Left ventricle myocardium inferior (tissue), 1 donor: ENCODE results near the gene STPG1. TPM values are rescaled to one million over a fixed set of nuclear protein-coding genes. Genes with fewer than 3 reads are reported as not detected.

Experiments
- DNase-seq: peaks from one replicate; pipeline ENCODE4 v3.0.0-alpha.2; 2020
- H3K27ac ChIP-seq: fragments of 200-600 bp; replicated peaks from 2 replicates; pipeline ENCODE4 v1.8.0; 2021
- H3K27me3 ChIP-seq: fragments of 200-600 bp; 2 replicates; pipeline ENCODE4 v1.8.0; 2021; ENCODE audit warnings: low read depth
- H3K36me3 ChIP-seq: fragments of 200-600 bp; 2 replicates; pipeline ENCODE4 v1.8.0; 2021
- H3K4me1 ChIP-seq: fragments of 200-600 bp; 2 replicates; pipeline ENCODE4 v1.8.0; 2021
- H3K4me3 ChIP-seq: fragments of 200-600 bp; 2 replicates; pipeline ENCODE4 v1.8.0; 2021; ENCODE audit warnings: mild to moderate bottlenecking, moderate library complexity
- H3K9me3 ChIP-seq: fragments of 200-600 bp; replicated peaks from 2 replicates; pipeline ENCODE4 v1.8.0; 2021
- CTCF ChIP-seq: fragments of 200-600 bp; IDR thresholded peaks from 2 replicates; pipeline ENCODE4 v1.8.0; 2021; ENCODE audit warnings: antibody characterized with exemption, mild to moderate bottlenecking, borderline replicate concordance
- intact Hi-C: fragments of 100-400 bp; cut with micrococcal nuclease; formaldehyde crosslinking; loops from one replicate; pipeline ENCODE4 v1.11.0; 2022
- total RNA-seq: library from RNA; stranded (reverse); fragmentation: NEBNext Ultra II Directional; extraction: Animal tissue kit (Norgen Biotek cat#: 25700); gene quantifications from one replicate; pipeline ENCODE4 v1.2.1, GENCODE V29; 2021
- donor health status: DM: no; HTN: yes; CAD: no; lungs with severe emphysema.

The STPG1 gene
- total RNA-seq, 1 donor from 2014 or later = 4.9 TPM

- intact Hi-C loops = no loop called here
- no peaks in the 10 kb centered on the region for H3K36me3 ChIP-seq
- peaks cover 6% of the 10 kb centered on the region for H3K4me1 ChIP-seq
- H3K4me3 ChIP-seq = no peak overlapping the region
- H3K27me3 ChIP-seq = peaks cover 69% of the 10 kb centered on the region
- H3K27ac ChIP-seq = no peak overlapping the region
- no peak for DNase-seq
- H3K9me3 ChIP-seq = no peaks in the 10 kb centered on the region
- no peak for TF ChIP-seq CTCF
Observed at GRCh38 chr1:24316645-24317044, 96.9 kb downstream of the STPG1 start.

- intact Hi-C loops = no loop called here
- no peak overlapping the region for H3K4me3 ChIP-seq
- H3K4me1 ChIP-seq = no peaks in the 10 kb centered on the region
- TF ChIP-seq CTCF = no peak
- H3K27me3 ChIP-seq = peaks cover 56% of the 10 kb centered on the region
- H3K9me3 ChIP-seq = no peaks in the 10 kb centered on the region
- no peak overlapping the region for H3K27ac ChIP-seq
- H3K36me3 ChIP-seq = no peaks in the 10 kb centered on the region
- no peak for DNase-seq
Observed at GRCh38 chr1:24315391-24315790, 98.2 kb downstream of the STPG1 start.

- no peak overlapping the region for H3K27ac ChIP-seq
- intact Hi-C loops = no loop called here
Observed at GRCh38 chr1:24311741-24312140, 101.8 kb downstream of the STPG1 start.

GRCh38 chr1:24311234-24311633, 102.3 kb downstream of the STPG1 start:
- peaks cover 35% of the 10 kb centered on the region for H3K27me3 ChIP-seq
- H3K36me3 ChIP-seq = no peaks in the 10 kb centered on the region
- H3K9me3 ChIP-seq = no peaks in the 10 kb centered on the region
- intact Hi-C loops = no loop called here
- DNase-seq = no peak
- no peak overlapping the region for H3K4me3 ChIP-seq
- H3K27ac ChIP-seq = no peak overlapping the region
- no peak for TF ChIP-seq CTCF
- H3K4me1 ChIP-seq = no peaks in the 10 kb centered on the region

More at GRCh38 chr1:24311741-24312140, 101.8 kb downstream of the STPG1 start:
- no peak for DNase-seq
- no peak for TF ChIP-seq CTCF
- Histone ChIP-seq H3K27me3 (peaks cover 38% of the 10 kb centered on the region), H3K4me1 (no peaks in the 10 kb centered on the region), H3K9me3 (no peaks in the 10 kb centered on the region), H3K36me3 (no peaks in the 10 kb centered on the region), H3K4me3 (no peak overlapping the region)

GRCh38 chr1:24309762-24310485, 103.7 kb downstream of the STPG1 start:
- H3K27ac ChIP-seq = no peak overlapping the region
- DNase-seq = no peak
- no peaks in the 10 kb centered on the region for H3K4me1 ChIP-seq
- H3K27me3 ChIP-seq = peaks cover 31% of the 10 kb centered on the region
- intact Hi-C loops = no loop called here
- H3K4me3 ChIP-seq = no peak overlapping the region
- TF ChIP-seq CTCF = no peak
- no peaks in the 10 kb centered on the region for H3K9me3 ChIP-seq
- H3K36me3 ChIP-seq = no peaks in the 10 kb centered on the region
